ENCODE measurements around the gene CERK.
"Not testable (repeated sequence)": the region's sequence is repeated elsewhere in the genome, so short reads cannot be mapped to it uniquely, and the experiment has no call there.

Gene CERK

DNA sequence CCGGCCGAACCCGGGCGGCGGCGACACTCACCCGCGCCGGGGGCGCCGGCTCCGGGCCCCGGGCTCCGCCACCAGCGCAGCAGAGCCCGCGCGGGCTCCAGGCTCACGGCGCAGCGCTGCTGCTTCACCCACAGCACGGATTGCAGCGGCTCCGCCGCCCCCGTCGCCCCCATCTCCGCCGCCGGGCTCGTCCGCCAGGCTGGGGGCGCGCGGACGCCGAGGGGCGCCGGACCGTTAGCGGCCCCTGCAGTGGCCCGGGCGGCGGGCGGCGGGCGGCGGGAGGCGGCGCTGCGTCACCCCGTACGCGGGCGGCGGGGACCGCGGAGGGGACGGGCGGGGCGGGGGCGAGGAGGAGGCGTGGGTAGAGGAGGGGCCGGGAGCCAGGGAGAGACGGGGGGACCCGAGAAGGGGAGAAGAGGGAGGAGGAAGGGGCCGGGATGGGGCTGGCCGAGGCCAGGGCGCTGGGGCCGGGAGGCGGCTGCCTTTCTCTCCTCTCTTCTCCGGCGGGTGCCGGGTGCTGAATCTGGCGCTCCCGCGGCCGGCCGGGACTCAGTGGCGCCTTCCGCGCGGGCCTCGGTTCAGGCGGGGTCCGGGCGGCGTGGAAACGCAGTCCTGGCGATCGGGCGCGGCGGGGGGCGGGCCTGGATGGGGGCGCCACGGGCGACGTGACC lies at the start of gene CERK:
CERK (minus strand) TSS at position 277 of the 671 bp plus-strand sequence; CDS start at position 173, 104 bp downstream.
- DNase-seq (ENCODE audit: low read depth in 2 of 2), result peak in 1 of 2 donors; percentile 48

DNA sequence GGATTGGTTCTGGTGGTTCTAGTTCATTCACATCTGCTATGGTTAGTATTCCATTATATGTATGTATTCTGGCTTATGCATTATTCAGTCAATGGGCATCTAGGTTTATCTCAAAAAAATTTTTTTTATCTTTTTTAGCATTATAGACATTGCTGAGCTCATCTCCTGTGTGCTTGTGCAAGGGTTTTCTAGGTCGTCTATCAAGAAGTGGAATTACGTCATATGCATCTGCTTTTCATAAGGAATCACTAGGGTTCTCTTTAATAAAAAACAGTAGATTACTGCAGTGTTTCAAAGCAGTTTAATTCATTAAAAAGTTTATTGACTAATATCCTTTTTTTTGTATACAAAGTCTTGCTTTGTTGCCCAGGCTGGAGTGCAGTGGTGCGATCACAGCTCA lies 45.7 kb upstream of the CERK start:
- no peak for DNase-seq (ENCODE audit: low read depth in 2 of 2)

DNA sequence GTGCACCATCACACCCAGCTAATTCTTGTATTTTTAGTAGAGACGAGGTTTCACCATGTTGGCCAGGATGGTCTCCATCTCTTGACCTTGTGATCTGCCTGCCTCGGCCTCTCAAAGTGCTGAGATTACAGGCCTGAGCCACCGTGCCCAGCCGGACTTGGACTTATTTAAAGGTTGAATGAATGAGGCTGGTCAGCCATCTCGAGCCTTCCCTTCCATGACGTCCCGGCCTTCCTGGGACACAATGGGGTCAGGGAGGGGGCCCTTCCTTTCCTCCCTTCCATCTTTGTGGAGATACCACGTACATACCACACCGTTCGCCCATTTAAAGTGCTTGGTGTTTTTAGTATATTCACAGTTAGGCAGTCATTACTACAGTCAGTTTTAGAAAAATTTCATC lies 44.1 kb upstream of the CERK start:
- not testable (repeated sequence) for DNase-seq (ENCODE audit: low read depth in 2 of 2)

GRCh38 chr22:46781291-46781690 lies 43.2 kb upstream of the CERK start:
- DNase-seq (ENCODE audit: low read depth in 2 of 2), result no peak

DNA sequence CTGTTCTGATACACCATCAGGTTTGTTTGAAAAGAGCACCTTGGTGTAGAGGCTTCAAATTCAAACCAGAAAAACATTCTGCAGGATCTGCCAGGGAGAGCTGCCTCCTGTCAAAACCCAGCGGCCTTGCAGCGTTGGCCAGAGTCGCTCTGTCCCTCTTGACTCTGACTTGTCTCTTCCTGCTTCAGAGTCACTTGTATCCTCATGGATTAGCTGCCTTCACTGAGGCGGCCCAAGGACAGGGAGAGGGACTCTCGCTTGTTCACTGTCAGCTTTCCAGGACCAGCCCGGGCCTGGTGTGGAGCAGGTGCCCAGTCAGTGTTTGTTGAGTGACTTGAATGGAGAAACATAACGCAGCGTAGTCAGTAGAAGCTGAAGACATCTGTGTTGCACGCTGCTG lies 42.4 kb upstream of the CERK start:
- DNase-seq (ENCODE audit: low read depth in 2 of 2), result no peak

GRCh38 chr22:46779651-46780050 lies 41.6 kb upstream of the CERK start:
- DNase-seq (ENCODE audit: low read depth in 2 of 2), result no peak

DNA sequence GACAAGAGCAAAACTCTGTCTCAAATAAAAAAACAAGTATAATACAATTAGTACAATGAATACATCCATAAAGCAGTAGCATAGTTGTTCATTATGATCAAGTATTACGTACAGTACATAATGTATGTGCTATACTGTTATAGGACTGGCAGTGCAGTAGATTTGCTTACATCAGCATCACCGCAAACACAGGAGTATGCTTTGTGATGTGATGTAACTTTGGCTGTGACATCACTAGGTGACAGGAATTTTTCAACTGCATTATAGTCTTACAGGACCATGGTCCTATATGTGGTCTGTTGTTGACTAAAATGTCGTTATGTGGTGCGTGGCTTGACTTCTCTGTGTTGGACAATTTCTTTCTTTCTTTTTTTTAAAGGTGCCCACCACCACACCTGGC lies 41.0 kb upstream of the CERK start:
- DNase-seq (ENCODE audit: low read depth in 2 of 2), result no peak

DNA sequence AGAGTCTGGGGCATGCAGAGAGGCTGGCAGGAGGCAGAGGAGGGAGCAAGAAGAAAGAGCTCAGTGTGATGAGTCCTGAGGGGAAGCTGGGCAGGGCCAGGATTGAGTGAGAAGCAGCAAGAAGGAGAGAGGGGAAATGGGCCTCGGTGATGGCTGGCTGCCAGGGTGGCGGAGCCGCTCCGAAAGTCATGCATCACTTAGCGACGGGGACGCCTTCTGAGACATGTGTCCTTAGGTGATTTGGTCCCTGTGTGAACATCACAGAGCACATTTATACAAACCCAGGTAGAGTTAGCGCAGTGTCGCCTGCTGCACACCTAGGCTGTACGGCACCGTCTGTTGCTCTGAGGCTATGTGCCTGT lies 39.5 kb upstream of the CERK start:
- no peak for DNase-seq (ENCODE audit: low read depth in 2 of 2)

- DNase-seq (ENCODE audit: low read depth in 2 of 2), result no peak
Measured at GRCh38 chr22:46776876-46777608, 39.0 kb upstream of the CERK start.

DNA sequence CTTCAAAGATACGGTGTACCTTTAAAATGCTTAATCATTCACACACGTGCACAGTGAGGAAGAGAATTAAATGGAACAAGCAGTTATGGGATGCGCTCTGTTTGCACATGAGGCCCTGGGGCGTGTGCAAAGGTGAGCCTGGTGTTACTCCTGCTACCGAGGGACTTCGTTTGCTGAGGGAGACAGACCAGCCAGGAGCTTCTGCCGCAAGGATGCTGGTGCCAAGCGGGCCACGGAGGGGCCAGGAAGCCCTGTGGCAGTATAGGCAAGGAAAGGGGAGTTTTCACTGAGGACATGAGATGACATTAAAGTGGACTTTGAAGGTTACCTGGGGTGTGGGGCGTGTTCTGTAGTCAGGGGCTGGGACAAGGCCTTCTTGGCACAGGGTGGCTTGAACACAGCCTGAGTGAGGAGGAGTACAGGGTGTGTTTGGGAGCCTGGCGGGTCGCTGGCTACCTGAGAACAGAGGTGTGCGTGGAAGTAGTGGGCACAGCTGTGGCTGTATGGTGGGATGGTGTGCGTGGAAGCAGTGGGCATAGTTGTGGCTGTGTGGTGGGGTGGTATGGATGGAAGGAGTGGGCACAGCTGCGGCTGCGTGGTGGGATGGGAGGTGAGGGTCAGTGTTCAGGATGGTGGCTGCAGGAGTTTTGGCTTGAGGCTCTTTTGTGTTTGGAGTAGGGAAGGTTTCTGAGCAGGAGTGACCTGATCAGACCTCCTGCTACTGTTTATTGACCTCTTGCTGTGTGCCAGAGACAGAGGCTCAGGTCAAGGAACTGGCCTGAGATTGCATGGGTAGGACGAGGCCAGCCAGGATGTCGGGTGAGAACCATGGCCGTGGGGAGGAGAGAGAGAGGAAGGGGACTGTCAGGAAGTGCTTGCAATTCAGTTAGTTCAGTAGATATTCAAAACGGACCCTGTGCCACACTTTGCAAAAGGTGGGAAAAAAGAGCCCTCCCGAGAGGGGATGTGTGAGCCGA lies 38.1 kb upstream of the CERK start:
- no peak for DNase-seq (ENCODE audit: low read depth in 2 of 2)

- no peak for DNase-seq (ENCODE audit: low read depth in 2 of 2)
Measured at GRCh38 chr22:46774980-46775849, 37.2 kb upstream of the CERK start.

DNA sequence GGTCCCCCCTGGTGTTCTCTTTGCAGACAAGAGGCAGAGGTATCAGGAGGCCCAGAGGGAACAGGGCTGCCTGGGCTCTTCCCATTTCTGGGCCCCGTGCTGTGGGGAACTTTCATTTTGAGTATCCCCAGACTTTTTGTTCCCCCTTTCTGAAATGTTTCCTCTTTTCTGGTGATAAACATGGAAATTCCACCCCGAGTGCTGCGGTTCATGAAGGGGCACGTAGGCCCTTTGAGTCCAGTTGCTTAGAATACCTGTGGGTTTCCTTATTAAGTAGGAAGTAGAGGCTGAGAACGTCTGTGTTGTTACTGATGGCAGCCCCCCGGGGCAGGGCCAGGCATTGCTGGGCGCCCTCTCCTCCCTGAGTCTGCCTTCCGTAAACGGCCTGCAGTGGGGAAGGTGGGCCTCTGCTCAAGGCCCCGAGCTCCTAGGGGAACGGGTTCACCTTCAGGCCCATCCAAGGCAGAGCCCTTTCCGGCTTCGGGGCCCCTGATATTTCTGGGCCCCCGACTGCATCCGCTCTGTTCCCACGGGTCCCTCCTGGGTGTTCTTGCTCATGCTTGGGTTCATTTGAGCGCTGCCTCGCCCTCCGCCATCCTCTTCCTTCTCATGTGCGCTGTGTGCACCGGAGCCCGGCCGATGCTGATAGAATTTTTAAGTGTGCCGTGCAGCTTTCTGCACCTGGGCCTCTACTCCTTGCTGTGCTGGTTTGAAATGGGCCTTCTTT lies 36.4 kb upstream of the CERK start:
- DNase-seq (ENCODE audit: low read depth in 2 of 2), result no peak

- no peak for DNase-seq (ENCODE audit: low read depth in 2 of 2)
Measured at GRCh38 chr22:46773076-46773475, 35.0 kb upstream of the CERK start.

DNA sequence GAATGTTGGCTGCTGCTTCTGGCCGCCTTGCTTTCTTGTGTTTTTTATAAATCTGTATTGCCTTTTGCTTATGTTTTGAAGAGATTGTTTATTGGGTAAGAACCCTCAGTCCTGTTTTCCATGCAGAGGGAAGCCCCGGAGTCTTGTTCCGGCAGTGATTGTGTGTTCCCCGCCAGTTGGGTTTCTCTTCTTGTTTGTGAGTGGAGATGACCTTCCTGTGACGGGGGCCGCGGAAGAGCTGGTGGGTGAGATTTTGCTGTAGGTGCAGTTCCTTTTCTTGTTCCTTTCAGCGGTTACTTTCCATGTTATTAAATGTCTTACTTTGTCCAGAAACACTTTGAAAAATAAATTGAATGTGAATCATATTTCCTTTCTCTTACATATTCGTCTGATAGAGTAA lies 32.7 kb upstream of the CERK start:
- no peak for DNase-seq (ENCODE audit: low read depth in 2 of 2)

DNA sequence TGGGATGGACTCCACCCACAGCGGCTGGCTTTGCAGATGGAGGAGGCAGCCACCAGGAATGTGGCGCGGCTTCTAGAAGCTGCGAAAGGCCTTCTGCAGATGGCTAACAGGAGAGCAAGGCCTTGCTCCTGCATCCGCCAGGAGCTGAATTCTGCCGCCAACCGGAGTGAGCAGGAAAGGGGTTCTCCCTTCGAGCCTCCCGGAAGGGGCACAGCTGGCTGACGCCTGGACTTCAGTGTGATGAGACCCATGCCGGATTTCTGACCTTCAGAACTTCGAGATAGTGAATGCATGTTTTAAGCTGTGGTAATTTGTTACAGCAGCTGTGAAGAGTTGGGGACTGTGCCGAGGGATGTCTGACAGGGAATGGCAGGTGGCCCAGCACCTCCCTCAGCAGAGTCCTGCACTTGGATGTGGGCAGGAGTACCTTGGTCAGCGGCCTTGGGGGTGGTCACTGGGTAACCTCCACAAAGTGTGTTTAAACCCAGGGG lies 32.1 kb upstream of the CERK start:
- DNase-seq (ENCODE audit: low read depth in 2 of 2), result no peak

- DNase-seq (ENCODE audit: low read depth in 2 of 2), result no peak
Measured at GRCh38 chr22:46769706-46770105, 31.7 kb upstream of the CERK start.

GRCh38 chr22:46769191-46769675 lies 31.2 kb upstream of the CERK start:
- DNase-seq (ENCODE audit: low read depth in 2 of 2), result no peak

DNA sequence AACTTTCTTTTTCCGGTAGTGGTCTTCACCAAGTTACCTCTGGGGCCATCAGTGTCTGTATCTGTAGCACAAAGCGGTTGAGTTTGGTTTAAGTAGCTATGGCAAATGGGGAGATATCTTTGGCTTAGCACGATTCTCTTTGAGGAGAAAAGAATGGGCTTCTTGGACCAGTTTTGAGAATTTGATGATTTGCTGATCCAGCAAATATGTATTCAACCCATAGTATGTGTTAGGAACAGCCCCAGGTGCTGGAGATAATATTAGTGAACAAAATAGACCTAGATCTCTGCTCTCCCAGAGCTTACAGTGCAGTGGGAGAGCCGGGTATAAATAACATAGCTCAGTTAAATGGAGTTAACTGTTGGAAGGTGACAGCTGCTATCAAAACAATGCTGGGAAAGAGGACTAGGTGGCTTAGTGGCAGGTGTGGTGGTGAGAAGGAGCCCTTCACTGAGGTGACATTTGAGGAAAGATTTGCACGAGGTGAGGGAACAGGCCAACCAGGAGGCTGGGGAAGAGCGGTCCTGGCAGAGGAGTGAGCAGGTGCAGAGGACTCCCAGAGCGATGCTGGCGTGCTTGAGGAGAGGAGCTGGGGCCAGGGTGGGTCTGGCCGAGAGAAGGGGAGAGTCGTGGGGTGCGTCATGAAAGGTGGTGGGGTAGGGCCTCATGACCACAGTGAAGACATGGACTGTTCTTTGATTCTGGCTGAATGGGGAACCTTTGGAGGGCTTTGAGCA lies 29.4 kb upstream of the CERK start:
- no peak for DNase-seq (ENCODE audit: low read depth in 2 of 2)

GRCh38 chr22:46766611-46767010 lies 28.6 kb upstream of the CERK start:
- no peak for DNase-seq (ENCODE audit: low read depth in 2 of 2)
